Upper lobe of right lung (tissue), 1 donor: ENCODE results near the gene ZBTB43. TPM values are rescaled to one million over a fixed set of nuclear protein-coding genes. Genes with fewer than 3 reads are reported as not detected.

ENCODE experiments used
- ATAC-seq: fragments of 200-7000 bp; cut with Tn5 transposase; one replicate; pipeline ENCODE4 v1.9.1; 2020; ENCODE audit warnings: mild to moderate bottlenecking, moderate library complexity
- DNase-seq: peaks from one replicate; pipeline ENCODE4 v3.0.0-alpha.2; 2020
- H3K27ac ChIP-seq: fragments of 200-600 bp; one replicate; pipeline ENCODE4 v1.8.0; 2022
- H3K27me3 ChIP-seq: fragments of 200-600 bp; one replicate; pipeline ENCODE4 v1.8.0; 2022; ENCODE audit warnings: mild to moderate bottlenecking
- H3K36me3 ChIP-seq: fragments of 200-600 bp; one replicate; pipeline ENCODE4 v1.8.0; 2022
- H3K4me1 ChIP-seq: fragments of 200-600 bp; one replicate; pipeline ENCODE4 v1.8.0; 2022
- H3K4me3 ChIP-seq: fragments of 200-600 bp; one replicate; pipeline ENCODE4 v1.8.0; 2022; ENCODE audit warnings: mild to moderate bottlenecking
- H3K9me3 ChIP-seq: fragments of 200-600 bp; one replicate; pipeline ENCODE4 v1.8.0; 2022
- CTCF ChIP-seq: fragments of 200-600 bp; IDR thresholded peaks from one replicate; pipeline ENCODE4 v1.8.0; 2022; ENCODE audit warnings: antibody characterized with exemption
- intact Hi-C: fragments of 100-400 bp; cut with DNase I; formaldehyde crosslinking; loops from one replicate; pipeline ENCODE4 v1.11.0; 2022
- total RNA-seq: library from RNA; stranded (reverse); fragmentation: NEBNext Ultra II Directional; extraction: Animal tissue kit (Norgen Biotek cat#: 25700); gene quantifications from one replicate; pipeline ENCODE4 v1.2.1, GENCODE V29; 2021
- donor health status: DM: no; HTN: yes; CAD: no; lungs with severe emphysema.

The ZBTB43 gene
- total RNA-seq, 1 donor from 2014 or later: 24.9 TPM

- Histone ChIP-seq H3K27me3 (peaks cover 5% of the 10 kb centered on the region), H3K4me1 (no peaks in the 10 kb centered on the region), H3K9me3 (no peaks in the 10 kb centered on the region), H3K36me3 (no peaks in the 10 kb centered on the region), H3K4me3 (no peak overlapping the region), H3K27ac (no peak overlapping the region)
- DNase-seq: no peak
- no peak for ATAC-seq
- intact Hi-C loops: no loop called here
- TF ChIP-seq CTCF: no peak
Observed at GRCh38 chr9:126851286-126851880, 46.5 kb downstream of the ZBTB43 start.

GRCh38 chr9:126852086-126852688 is 47.3 kb downstream of the ZBTB43 start:
- Histone ChIP-seq H3K4me1 (no peaks in the 10 kb centered on the region), H3K4me3 (no peak overlapping the region), H3K27me3 (peaks cover 5% of the 10 kb centered on the region), H3K36me3 (no peaks in the 10 kb centered on the region), H3K27ac (no peak overlapping the region), H3K9me3 (no peaks in the 10 kb centered on the region)
- no peak for DNase-seq
- ATAC-seq: no peak
- no peak for TF ChIP-seq CTCF
- intact Hi-C loops: no loop called here

- H3K27ac ChIP-seq: no peak overlapping the region
- no peaks in the 10 kb centered on the region for H3K9me3 ChIP-seq
- H3K36me3 ChIP-seq: no peaks in the 10 kb centered on the region
- no peaks in the 10 kb centered on the region for H3K4me1 ChIP-seq
- peaks cover 5% of the 10 kb centered on the region for H3K27me3 ChIP-seq
- ATAC-seq (no peak), DNase-seq (no peak)
- intact Hi-C loops: no loop called here
- H3K4me3 ChIP-seq: no peak overlapping the region
- no peak for TF ChIP-seq CTCF
Observed at GRCh38 chr9:126853667-126854066, 48.8 kb downstream of the ZBTB43 start.

GRCh38 chr9:126854734-126855133 is 49.9 kb downstream of the ZBTB43 start:
- no peak for TF ChIP-seq CTCF
- Histone ChIP-seq H3K9me3 (no peaks in the 10 kb centered on the region), H3K27ac (no peak overlapping the region), H3K27me3 (peaks cover 5% of the 10 kb centered on the region), H3K4me3 (no peak overlapping the region), H3K36me3 (no peaks in the 10 kb centered on the region), H3K4me1 (peaks cover 2% of the 10 kb centered on the region)
- DNase-seq (no peak), ATAC-seq (no peak)
- intact Hi-C loops: no loop called here

- intact Hi-C loops: no loop called here
- Histone ChIP-seq H3K36me3 (no peaks in the 10 kb centered on the region), H3K4me1 (peaks cover 5% of the 10 kb centered on the region), H3K27ac (no peak overlapping the region), H3K27me3 (peaks cover 5% of the 10 kb centered on the region), H3K4me3 (no peak overlapping the region), H3K9me3 (no peaks in the 10 kb centered on the region)
- ATAC-seq: no peak
- DNase-seq: no peak
- no peak for TF ChIP-seq CTCF
Observed at GRCh38 chr9:126856326-126856877, 51.6 kb downstream of the ZBTB43 start.
